GM18507 (cell line): ENCODE results near the gene PTPN21.
"Not testable (repeated sequence)": the region's sequence is repeated elsewhere in the genome, so short reads cannot be mapped to it uniquely, and the experiment has no call there.

Source experiments
- DNase-seq: peaks from one replicate; pipeline ENCODE4 v3.0.0; 2011; ENCODE audit warnings: low read depth; ENCODE audit not compliant: insufficient read length; ENCODE audit errors: extremely low spot score
- FAIRE-seq: peaks from 2 replicates; lab custom pipeline; 2011; peaks lifted over from hg19 to GRCh38; lab: Jason Lieb, UNC

Gene PTPN21

GRCh38 chr14:88553886-88554456 lies 836 bp downstream of the PTPN21 start:
- DNase-seq (no peak), FAIRE-seq (no peak)

GRCh38 chr14:88552876-88553275 lies 1.9 kb downstream of the PTPN21 start:
- DNase-seq = no peak
- FAIRE-seq = no peak

GRCh38 chr14:88551980-88552431 lies 2.8 kb downstream of the PTPN21 start:
- FAIRE-seq = no peak
- DNase-seq = no peak

- no peak for DNase-seq
- FAIRE-seq = no peak
Measured at GRCh38 chr14:88551094-88551870, 3.5 kb downstream of the PTPN21 start.

- DNase-seq = no peak
- FAIRE-seq = no peak
Measured at GRCh38 chr14:88550078-88550477, 4.7 kb downstream of the PTPN21 start.

- FAIRE-seq (no peak), DNase-seq (no peak)
Measured at GRCh38 chr14:88547386-88547780, 7.4 kb downstream of the PTPN21 start.

- FAIRE-seq (no peak), DNase-seq (no peak)
Measured at GRCh38 chr14:88546621-88547385, 8.0 kb downstream of the PTPN21 start.

GRCh38 chr14:88545256-88545655 lies 9.6 kb downstream of the PTPN21 start:
- DNase-seq (no peak), FAIRE-seq (no peak)

- DNase-seq (no peak), FAIRE-seq (no peak)
Measured at GRCh38 chr14:88542857-88543795, 11.7 kb downstream of the PTPN21 start.

- FAIRE-seq (no peak), DNase-seq (no peak)
Measured at GRCh38 chr14:88541324-88541723, 13.5 kb downstream of the PTPN21 start.

GRCh38 chr14:88535813-88536212 lies 19.0 kb downstream of the PTPN21 start:
- no peak for FAIRE-seq
- DNase-seq = no peak

- DNase-seq = no peak
- FAIRE-seq = no peak
Measured at GRCh38 chr14:88535149-88535548, 19.7 kb downstream of the PTPN21 start.

- DNase-seq (no peak), FAIRE-seq (no peak)
Measured at GRCh38 chr14:88533064-88533602, 21.7 kb downstream of the PTPN21 start.

- FAIRE-seq, DNase-seq: not testable (repeated sequence)
Measured at GRCh38 chr14:88529889-88530288, 24.9 kb downstream of the PTPN21 start.

GRCh38 chr14:88522393-88522792 lies 32.4 kb downstream of the PTPN21 start:
- DNase-seq = no peak
- FAIRE-seq = no peak

- no peak for DNase-seq
- no peak for FAIRE-seq
Measured at GRCh38 chr14:88521818-88522217, 33.0 kb downstream of the PTPN21 start.

- no peak for FAIRE-seq
Measured at GRCh38 chr14:88519907-88520306, 34.9 kb downstream of the PTPN21 start.

GRCh38 chr14:88518592-88519512 lies 36.0 kb downstream of the PTPN21 start:
- DNase-seq = no peak

More at GRCh38 chr14:88519907-88520306, 34.9 kb downstream of the PTPN21 start:
- no peak for DNase-seq

More at GRCh38 chr14:88518592-88519512, 36.0 kb downstream of the PTPN21 start:
- no peak for FAIRE-seq
